HL-60 (cell line): ENCODE measurements around the gene CACNA2D3.

Source experiments
- CTCF ChIP-seq: IDR thresholded peaks from one replicate; pipeline ENCODE4 v1.5.1; 2011; ENCODE audit warnings: low read length, control low read depth, inconsistent platforms; ENCODE audit not compliant: insufficient read depth
- GABPA ChIP-seq: IDR thresholded peaks from 2 replicates; pipeline ENCODE4 v1.6.1; 2012; ENCODE audit warnings: low read depth
- POLR2AphosphoS5 ChIP-seq: IDR thresholded peaks from 2 replicates; pipeline ENCODE4 v1.6.1; 2012; ENCODE audit warnings: low read depth
- REST ChIP-seq: IDR thresholded peaks from 2 replicates; pipeline ENCODE4 v1.6.1; 2012; ENCODE audit warnings: low read depth; ENCODE audit not compliant: insufficient replicate concordance
- SPI1 ChIP-seq: IDR thresholded peaks from 2 replicates; pipeline ENCODE4 v1.6.1; 2012; ENCODE audit warnings: low read depth, mild to moderate bottlenecking, borderline replicate concordance

DNA sequence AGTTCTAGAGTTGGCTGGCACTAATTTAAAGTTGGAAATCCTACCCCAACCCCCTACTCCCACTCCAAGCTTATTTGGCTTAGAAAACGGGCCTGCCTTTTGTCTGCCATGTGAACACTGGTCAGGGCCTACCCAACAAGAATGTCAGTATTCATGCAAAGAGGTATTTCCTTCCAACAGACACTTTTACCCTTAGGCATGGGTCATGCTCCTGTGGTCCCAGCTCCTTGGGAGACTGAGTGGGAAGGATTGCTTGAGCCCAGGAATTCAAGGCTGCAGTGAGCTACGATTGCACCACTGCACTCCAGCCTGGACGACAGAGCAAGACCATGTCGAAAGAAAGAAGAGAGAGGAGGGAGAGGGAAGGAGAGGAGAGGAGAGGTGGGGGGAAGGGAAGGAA lies 943.0 kb downstream of the CACNA2D3 start:
- TF ChIP-seq CTCF (no peak), POLR2AphosphoS5 (no peak), REST (no peak), GABPA (no peak), SPI1 (no peak)
